Naive thymus-derived CD4-positive, alpha-beta T cell (primary cell): ENCODE measurements around the gene CADM2. TPM values are rescaled to one million over a fixed set of nuclear protein-coding genes. Genes with fewer than 3 reads are reported as not detected.

Experiments
- ATAC-seq: fragments of 150-1000 bp; cut with Tn5 transposase; 2 replicates; pipeline ENCODE4 v1.10.0; 2021; ENCODE audit warnings: mild to moderate bottlenecking, moderate library complexity
- CTCF ChIA-PET: fragments of 350-600 bp; sonication (Branson Sonifier 250); formaldehyde crosslinking; loops from one replicate; lab custom pipeline; 2021; ENCODE audit warnings: antibody characterized with exemption; lab: Charles Lee
- POLR2A ChIA-PET: fragments of 350-600 bp; sonication (Branson Sonifier 250); formaldehyde crosslinking; loops from one replicate; lab custom pipeline; 2021; ENCODE audit warnings: antibody characterized with exemption, inconsistent platforms; lab: Charles Lee
- DNase-seq, 9 donors: peaks; one replicate each; pipeline versions ENCODE4 v3.0.0 to v3.0.0-alpha.2; 2020 to 2022; ENCODE audit warnings: mixed read lengths in 1 of 9
- H3K27ac ChIP-seq: one replicate; pipeline ENCODE4 v1.7.0; 2013; ENCODE audit warnings: mild to moderate bottlenecking, low read depth, low read length, moderate library complexity
- H3K27me3 ChIP-seq, 2 donors: one replicate each; pipeline ENCODE4 v1.7.0; 2013; ENCODE audit warnings: low read length in 2 of 2, mild to moderate bottlenecking in 2 of 2, moderate library complexity in 2 of 2; ENCODE audit not compliant: control insufficient read depth in 2 of 2, insufficient read depth in 2 of 2
- H3K36me3 ChIP-seq, 3 experiments: 1 replicate in 2 of 3; 2 replicates in 1 of 3; pipeline ENCODE4 v1.7.0; 2013; ENCODE audit warnings: low read length in 3 of 3, mild to moderate bottlenecking in 3 of 3, moderate library complexity in 1 of 3; ENCODE audit not compliant: insufficient read depth in 3 of 3, control insufficient read depth in 2 of 3
- H3K4me1 ChIP-seq, 2 donors: one replicate each; pipeline ENCODE4 v1.7.0; 2013; ENCODE audit warnings: low read length in 2 of 2, mild to moderate bottlenecking in 2 of 2, moderate library complexity in 1 of 2; ENCODE audit not compliant: control insufficient read depth in 2 of 2, insufficient read depth in 2 of 2
- H3K4me3 ChIP-seq: 2 replicates; pipeline ENCODE4 v1.7.0; 2013; ENCODE audit warnings: mild to moderate bottlenecking, low read length
- H3K9me3 ChIP-seq, 3 experiments: 1 replicate in 2 of 3; 2 replicates in 1 of 3; pipeline ENCODE4 v1.7.0; 2013; ENCODE audit warnings: low read length in 3 of 3; ENCODE audit not compliant: control insufficient read depth in 2 of 3
- H3K27ac Mint-ChIP-seq, 9 donors: one replicate each; pipeline ENCODE4 v1.8.0; 2020 to 2022; ENCODE audit warnings: mixed read lengths in 9 of 9, mild to moderate bottlenecking in 8 of 9, moderate library complexity in 5 of 9, inconsistent platforms in 2 of 9
- H3K27me3 Mint-ChIP-seq, 5 donors: one replicate each; pipeline ENCODE4 v1.8.0; 2021 to 2022; ENCODE audit warnings: mixed read lengths in 5 of 5, mild to moderate bottlenecking in 1 of 5
- H3K36me3 Mint-ChIP-seq, 5 donors: one replicate each; pipeline ENCODE4 v1.8.0; 2020 to 2022; ENCODE audit warnings: mixed read lengths in 5 of 5, mild to moderate bottlenecking in 3 of 5, inconsistent platforms in 1 of 5
- H3K4me1 Mint-ChIP-seq, 7 donors: one replicate each; pipeline ENCODE4 v1.8.0; 2020 to 2022; ENCODE audit warnings: mixed read lengths in 7 of 7, mild to moderate bottlenecking in 3 of 7, inconsistent platforms in 1 of 7
- H3K4me3 Mint-ChIP-seq, 10 donors: one replicate each; pipeline ENCODE4 v1.8.0; 2020 to 2022; ENCODE audit warnings: mild to moderate bottlenecking in 10 of 10, mixed read lengths in 10 of 10, moderate library complexity in 6 of 10, inconsistent platforms in 2 of 10
- H3K9me3 Mint-ChIP-seq, 11 donors: one replicate each; pipeline ENCODE4 v1.8.0; 2020 to 2022; ENCODE audit warnings: mixed read lengths in 11 of 11, mild to moderate bottlenecking in 4 of 11, inconsistent platforms in 1 of 11, moderate library complexity in 1 of 11
- intact Hi-C, 2 donors: fragments of 100-400 bp; cut with micrococcal nuclease; formaldehyde crosslinking; loops; one replicate each; pipeline ENCODE4 v1.15.1; 2023
- polyA plus RNA-seq, 2 donors: library from polyadenylated mRNA; unstranded; fragments of 300-500 nt; fragmentation: Illumina TruSeq; gene quantifications; one replicate each; pipeline ENCODE4 v1.2.3, GENCODE V29; 2021
- total RNA-seq, 6 experiments: library from RNA in 5 of 6; stranded (reverse) in 5 of 6; gene quantifications; 1 replicate in 5 of 6; 2 replicates in 1 of 6; pipeline ENCODE4 v1.2.3 and lab custom pipeline; 2021 to 2026

CADM2 gene
- total and polyA plus RNA-seq, 7 experiments from 2014 or later: 0.40 TPM; not detected in 6

GRCh38 chr3:85821130-85821756 is 862.5 kb downstream of the CADM2 start:
- ChIA-PET POLR2A (no interaction called here), CTCF (no interaction called here)
- no peaks in the 10 kb centered on the region for H3K4me1 Mint-ChIP-seq
- no peak for DNase-seq
- no peaks in the 10 kb centered on the region for H3K27me3 Mint-ChIP-seq
- H3K9me3 ChIP-seq: no peaks in the 10 kb centered on the region
- ATAC-seq: no peak
- no peak overlapping the region for H3K4me3 ChIP-seq
- H3K9me3 Mint-ChIP-seq: peaks cover 0 to 11% (median 4%) of the 10 kb centered on the region in 11 donors
- H3K4me3 Mint-ChIP-seq: no peak overlapping the region
- no peaks in the 10 kb centered on the region for H3K27me3 ChIP-seq
- intact Hi-C loops: loop anchor here (5.0 kb wide), 2 partner anchors 741 to 1346 kb away; no protein-coding TSS in a partner anchor
- H3K27ac Mint-ChIP-seq: no peak overlapping the region
- no peaks in the 10 kb centered on the region for H3K4me1 ChIP-seq
- no peak overlapping the region for H3K27ac ChIP-seq
- H3K36me3 Mint-ChIP-seq: no peaks in the 10 kb centered on the region
- H3K36me3 ChIP-seq: no peaks in the 10 kb centered on the region

GRCh38 chr3:85835857-85836440 is 877.2 kb downstream of the CADM2 start:
- no peaks in the 10 kb centered on the region for H3K9me3 ChIP-seq
- DNase-seq (no peak), ATAC-seq (no peak)
- Mint-ChIP-seq H3K27me3 (no peaks in the 10 kb centered on the region), H3K27ac (no peak overlapping the region), H3K4me3 (no peak overlapping the region), H3K9me3 (peaks cover 0 to 15% (median 0%) of the 10 kb centered on the region in 11 donors), H3K4me1 (no peaks in the 10 kb centered on the region), H3K36me3 (no peaks in the 10 kb centered on the region)
- no peak overlapping the region for H3K27ac ChIP-seq
- H3K4me3 ChIP-seq: no peak overlapping the region
- no peaks in the 10 kb centered on the region for H3K36me3 ChIP-seq
- POLR2A ChIA-PET: no interaction called here
- intact Hi-C loops: no loop called here
- H3K4me1 ChIP-seq: no peaks in the 10 kb centered on the region
- H3K27me3 ChIP-seq: no peaks in the 10 kb centered on the region
- CTCF ChIA-PET: no interaction called here

- H3K9me3 Mint-ChIP-seq: peaks cover 0 to 15% (median 1%) of the 10 kb centered on the region in 11 donors
Measured at GRCh38 chr3:85837402-85837801, 878.6 kb downstream of the CADM2 start.

DNA sequence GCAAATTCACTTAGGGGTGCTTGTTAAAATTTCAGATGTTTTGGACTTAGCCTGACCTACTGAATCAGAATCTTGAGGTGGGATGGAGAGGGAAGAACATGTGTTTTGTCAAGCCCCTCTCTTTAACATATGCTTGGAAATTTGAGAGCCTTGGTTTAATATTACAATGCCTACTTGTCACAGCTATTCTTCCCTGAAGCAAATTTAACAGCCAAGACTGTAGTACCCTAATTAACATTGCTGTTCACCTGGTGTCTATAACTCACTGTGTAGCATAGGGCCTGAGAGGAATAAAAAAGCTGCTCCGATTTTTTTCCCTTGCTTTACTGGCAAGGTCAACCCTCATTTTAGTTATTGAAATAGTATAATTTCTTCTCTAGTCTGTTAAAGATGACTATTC is 880.1 kb downstream of the CADM2 start:
- no peaks in the 10 kb centered on the region for H3K27me3 Mint-ChIP-seq
- H3K36me3 Mint-ChIP-seq: no peaks in the 10 kb centered on the region
- ChIA-PET POLR2A (no interaction called here), CTCF (no interaction called here)
- H3K27me3 ChIP-seq: no peaks in the 10 kb centered on the region
- H3K4me1 ChIP-seq: no peaks in the 10 kb centered on the region
- no peaks in the 10 kb centered on the region for H3K4me1 Mint-ChIP-seq
- H3K9me3 Mint-ChIP-seq: peaks cover 0 to 6% (median 0%) of the 10 kb centered on the region in 11 donors
- ATAC-seq (no peak), DNase-seq (no peak)
- H3K27ac Mint-ChIP-seq: no peak overlapping the region
- H3K4me3 ChIP-seq: no peak overlapping the region
- no peaks in the 10 kb centered on the region for H3K9me3 ChIP-seq
- H3K27ac ChIP-seq: no peak overlapping the region
- H3K36me3 ChIP-seq: no peaks in the 10 kb centered on the region
- intact Hi-C loops: no loop called here
- no peak overlapping the region for H3K4me3 Mint-ChIP-seq

More at GRCh38 chr3:85837402-85837801, 878.6 kb downstream of the CADM2 start:
- no peaks in the 10 kb centered on the region for H3K27me3 ChIP-seq
- H3K4me3 ChIP-seq: no peak overlapping the region
- no peaks in the 10 kb centered on the region for H3K36me3 ChIP-seq
- H3K9me3 ChIP-seq: no peaks in the 10 kb centered on the region
- no peaks in the 10 kb centered on the region for H3K36me3 Mint-ChIP-seq
- ChIA-PET POLR2A (no interaction called here), CTCF (no interaction called here)
- H3K4me3 Mint-ChIP-seq: no peak overlapping the region
- H3K4me1 ChIP-seq: no peaks in the 10 kb centered on the region
- no peak for DNase-seq
- ATAC-seq: no peak
- intact Hi-C loops: no loop called here
- no peak overlapping the region for H3K27ac Mint-ChIP-seq
- no peak overlapping the region for H3K27ac ChIP-seq
- no peaks in the 10 kb centered on the region for H3K27me3 Mint-ChIP-seq
- no peaks in the 10 kb centered on the region for H3K4me1 Mint-ChIP-seq

DNA sequence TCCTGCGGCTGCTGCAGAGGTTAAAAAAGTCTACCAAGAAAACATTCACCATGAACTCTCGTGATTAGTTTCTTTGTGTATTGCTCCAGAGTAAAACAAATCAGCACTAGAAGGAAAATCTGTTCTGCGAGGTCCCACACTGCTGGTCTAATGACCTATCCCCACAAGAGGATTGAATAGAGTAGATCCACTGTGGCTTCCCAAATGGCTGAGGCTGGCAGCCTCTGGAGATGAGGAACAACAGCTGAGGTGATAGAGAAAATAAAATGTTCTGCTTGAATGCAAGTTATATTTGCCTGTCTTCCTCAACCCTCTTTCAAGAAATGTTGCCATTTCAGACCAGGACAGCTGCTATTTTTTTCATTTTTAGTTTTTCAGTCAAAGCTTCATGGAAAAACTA is 883.3 kb downstream of the CADM2 start:
- Mint-ChIP-seq H3K4me3 (no peak overlapping the region), H3K4me1 (no peaks in the 10 kb centered on the region), H3K9me3 (peaks cover 0 to 5% (median 0%) of the 10 kb centered on the region in 11 donors), H3K36me3 (no peaks in the 10 kb centered on the region), H3K27me3 (no peaks in the 10 kb centered on the region), H3K27ac (no peak overlapping the region)
- ChIA-PET CTCF (no interaction called here), POLR2A (no interaction called here)
- Histone ChIP-seq H3K4me1 (no peaks in the 10 kb centered on the region), H3K27me3 (no peaks in the 10 kb centered on the region), H3K27ac (no peak overlapping the region), H3K9me3 (no peaks in the 10 kb centered on the region), H3K4me3 (no peak overlapping the region), H3K36me3 (no peaks in the 10 kb centered on the region)
- DNase-seq (no peak), ATAC-seq (no peak)
- intact Hi-C loops: no loop called here

DNA sequence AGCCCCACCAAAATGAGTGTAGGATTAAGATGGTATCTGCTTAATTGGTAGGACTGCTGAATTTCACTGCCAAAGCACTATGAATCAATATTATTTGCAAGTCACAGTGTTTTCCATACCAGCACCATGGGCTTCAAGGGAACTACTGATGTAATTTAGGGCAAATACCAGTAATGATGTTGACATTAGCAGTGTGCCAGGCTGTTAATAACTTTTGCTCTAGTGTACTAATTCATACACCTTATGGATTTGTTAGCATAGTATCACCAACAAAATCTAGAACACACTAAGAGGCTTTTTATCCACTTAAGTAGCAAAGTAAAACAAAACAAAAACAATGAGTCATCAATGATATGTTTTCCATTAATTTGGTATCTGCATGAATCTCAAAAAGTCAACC is 888.2 kb downstream of the CADM2 start:
- H3K4me3 Mint-ChIP-seq: no peak overlapping the region
- ATAC-seq: no peak
- DNase-seq: no peak
- peaks cover 0 to 4% (median 0%) of the 10 kb centered on the region in 11 donors for H3K9me3 Mint-ChIP-seq
- no peak overlapping the region for H3K27ac ChIP-seq
- H3K36me3 Mint-ChIP-seq: no peaks in the 10 kb centered on the region
- H3K27me3 ChIP-seq: no peaks in the 10 kb centered on the region
- CTCF ChIA-PET: no interaction called here
- POLR2A ChIA-PET: no interaction called here
- H3K9me3 ChIP-seq: no peaks in the 10 kb centered on the region
- H3K36me3 ChIP-seq: no peaks in the 10 kb centered on the region
- no peaks in the 10 kb centered on the region for H3K4me1 Mint-ChIP-seq
- no peak overlapping the region for H3K27ac Mint-ChIP-seq
- H3K4me1 ChIP-seq: no peaks in the 10 kb centered on the region
- H3K27me3 Mint-ChIP-seq: no peaks in the 10 kb centered on the region
- intact Hi-C loops: no loop called here
- H3K4me3 ChIP-seq: no peak overlapping the region

DNA sequence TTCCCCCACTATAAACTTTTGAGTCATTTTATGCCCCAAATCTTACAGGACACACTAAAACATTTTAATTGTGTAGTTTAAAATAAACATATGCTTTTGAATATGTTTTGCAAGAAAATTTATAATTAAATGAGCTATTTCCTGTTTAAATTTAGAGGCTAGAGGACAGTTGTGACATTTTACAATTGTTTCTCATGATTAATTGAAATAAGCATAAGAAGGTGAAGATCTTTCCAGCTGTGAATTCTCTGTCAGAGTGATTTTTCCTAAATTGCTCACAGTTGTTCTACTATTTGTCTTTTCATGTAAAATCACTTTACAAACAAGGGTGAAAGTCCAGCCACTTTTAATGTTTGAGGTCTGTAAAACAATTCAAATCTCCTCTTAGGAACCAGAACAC is 892.3 kb downstream of the CADM2 start:
- Histone ChIP-seq H3K9me3 (no peaks in the 10 kb centered on the region), H3K4me1 (no peaks in the 10 kb centered on the region)

More for the DNA sequence above, 892.3 kb downstream of the CADM2 start:
- H3K36me3 Mint-ChIP-seq: no peaks in the 10 kb centered on the region
- Histone ChIP-seq H3K27me3 (no peaks in the 10 kb centered on the region), H3K27ac (no peak overlapping the region), H3K36me3 (no peaks in the 10 kb centered on the region), H3K4me3 (no peak overlapping the region)
- H3K9me3 Mint-ChIP-seq: peaks cover 0 to 17% (median 2%) of the 10 kb centered on the region in 11 donors
- no peaks in the 10 kb centered on the region for H3K4me1 Mint-ChIP-seq
- no peak overlapping the region for H3K4me3 Mint-ChIP-seq
- H3K27me3 Mint-ChIP-seq: no peaks in the 10 kb centered on the region
- POLR2A ChIA-PET: no interaction called here
- no peak overlapping the region for H3K27ac Mint-ChIP-seq
- intact Hi-C loops: no loop called here
- CTCF ChIA-PET: no interaction called here
- ATAC-seq (no peak), DNase-seq (no peak)
